Gastrocnemius medialis (tissue), 4 donors: Measurements from ENCODE around the gene IGSF8. TPM values are rescaled to one million over a fixed set of nuclear protein-coding genes. Genes with fewer than 3 reads are reported as not detected.
A peak's percentile ranks its signal among the peaks of the same experiment; 100 is the strongest.

Experiments
- ATAC-seq, 2 donors: fragments of 150-250 bp; one replicate each; pipeline ENCODE4 v1.9.1; 2016
- DNase-seq, 2 donors: peaks; one replicate each; pipeline ENCODE4 v3.0.0-alpha.2; 2019
- H3K27ac ChIP-seq, 4 donors: fragments of 200-600 bp; sonication (generic); 1 replicate in 1 of 4; 2 replicates in 3 of 4; pipeline ENCODE4 v1.5.1; 2016 to 2018; ENCODE audit warnings: mild to moderate bottlenecking in 2 of 4, moderate library complexity in 1 of 4
- H3K27me3 ChIP-seq, 3 donors: fragments of 200-600 bp; sonication (generic) in 2 of 3; 1 replicate in 1 of 3; 2 replicates in 2 of 3; pipeline versions ENCODE4 v1.5.1 to v1.6.0; 2016 to 2019; ENCODE audit warnings: mild to moderate bottlenecking in 1 of 3, moderate library complexity in 1 of 3
- H3K36me3 ChIP-seq, 2 donors: fragments of 200-600 bp; sonication (generic) in 1 of 2; one replicate each; pipeline ENCODE4 v1.5.1; 2017 to 2018
- H3K4me1 ChIP-seq, 2 donors: fragments of 200-600 bp; sonication (generic) in 1 of 2; one replicate each; pipeline ENCODE4 v1.5.1; 2016 to 2017; ENCODE audit warnings: mild to moderate bottlenecking in 2 of 2
- H3K4me3 ChIP-seq, 4 donors: fragments of 200-600 bp; sonication (generic) in 3 of 4; 1 replicate in 1 of 4; 2 replicates in 3 of 4; pipeline ENCODE4 v1.5.1; 2016 to 2019; ENCODE audit warnings: mild to moderate bottlenecking in 2 of 4
- H3K9me3 ChIP-seq, 3 donors: fragments of 200-600 bp; sonication (generic) in 2 of 3; 1 replicate in 1 of 3; 2 replicates in 2 of 3; pipeline ENCODE4 v1.5.1; 2016 to 2019
- CTCF ChIP-seq, 5 experiments: fragments of 450-650 bp in 3 of 5; fragments of 200-600 bp in 2 of 5; sonication (generic) in 2 of 5; IDR thresholded peaks in 4 of 5; conservative IDR thresholded peaks in 1 of 5; 1 replicate in 4 of 5; 2 replicates in 1 of 5; pipeline ENCODE4 v1.5.1; 2016 to 2019; ENCODE audit warnings: antibody characterized with exemption in 5 of 5, mild to moderate bottlenecking in 3 of 5, moderate library complexity in 3 of 5
- POLR2A ChIP-seq, 2 donors: fragments of 450-650 bp; IDR thresholded peaks; one replicate each; pipeline ENCODE4 v1.6.1; 2017; ENCODE audit warnings: antibody characterized with exemption in 2 of 2, mild to moderate bottlenecking in 2 of 2, moderate library complexity in 2 of 2
- in situ Hi-C, 4 donors: fragments of 200-750 bp; cut with MboI; loops; one replicate each; pipeline versions ENCODE4 v1.15.0 to v1.8.0; 2017; ENCODE audit warnings: low sequenced_read_pairs in 4 of 4
- intact Hi-C: fragments of 100-400 bp; cut with DNase I; formaldehyde crosslinking; loops from one replicate; pipeline ENCODE4 v1.15.1; 2023; ENCODE audit warnings: low total_unique reads
- total RNA-seq, 4 donors: library from RNA; depleted of rRNA; stranded (reverse); fragments of >200 nt; gene quantifications; one replicate each; pipeline versions ENCODE4 v1.1.0 to v1.2.3, GENCODE V29; 2016

The IGSF8 gene
- total RNA-seq, 4 donors from 2014 or later, result 3.4 to 12.8 (median 8.7) TPM

GRCh38 chr1:160086456-160086892 lies 11.9 kb downstream of the IGSF8 start:
- intact Hi-C loops, result loop anchor here (5.0 to 10.0 kb wide), 2 partner anchors 206 to 288 kb away; no protein-coding TSS in a partner anchor
- no peak overlapping the region for H3K4me3 ChIP-seq
- peaks cover 0 to 9% (median 3%) of the 10 kb centered on the region in 3 donors for H3K27me3 ChIP-seq
- DNase-seq (no peak), ATAC-seq (peak in 1 of 2 donors; percentile 53)
- no peaks in the 10 kb centered on the region for H3K9me3 ChIP-seq
- H3K36me3 ChIP-seq, result no peaks in the 10 kb centered on the region
- in situ Hi-C loops, result loop anchor here in 3 of 4 donors (10.0 to 25.0 kb wide), 3 partner anchors 52 to 276 kb away; partner anchors contain the start of genes NHLH1 (in 2 of the 3), PEX19 (in 1 of the 3) and PIGM (in 1 of the 3)
- H3K27ac ChIP-seq, result peak overlapping the region; percentile 14 to 51 (median 36)
- peaks cover 0 to 6% of the 10 kb centered on the region in 2 donors for H3K4me1 ChIP-seq
- TF ChIP-seq CTCF (IDR thresholded peaks at IDR 0.05 in 4 of 5, conservative IDR thresholded peaks at IDR 0.05 in 1 of 5) (no peak), POLR2A (IDR thresholded peaks at IDR 0.05) (no peak)

- no peak for TF ChIP-seq POLR2A (IDR thresholded peaks at IDR 0.05)
- peak; percentile 75 to 89 (median 88) for TF ChIP-seq CTCF (IDR thresholded peaks at IDR 0.05 in 4 of 5, conservative IDR thresholded peaks at IDR 0.05 in 1 of 5)
- H3K36me3 ChIP-seq, result no peaks in the 10 kb centered on the region
- intact Hi-C loops (loop anchor here (5.0 to 10.0 kb wide), 2 partner anchors 206 to 289 kb away; no protein-coding TSS in a partner anchor), in situ Hi-C loops (loop anchor here in 3 of 4 donors (10.0 to 25.0 kb wide), 3 partner anchors 51 to 276 kb away; partner anchors contain the start of genes NHLH1 (in 2 of the 3), PEX19 (in 1 of the 3) and PIGM (in 1 of the 3))
- DNase-seq (peak; percentile 53 to 79), ATAC-seq (peak; percentile 69 to 89)
- peaks cover 0 to 12% (median 3%) of the 10 kb centered on the region in 3 donors for H3K27me3 ChIP-seq
- peak overlapping the region; percentile 14 to 51 (median 36) for H3K27ac ChIP-seq
- H3K4me3 ChIP-seq, result no peak overlapping the region
- H3K9me3 ChIP-seq, result no peaks in the 10 kb centered on the region
- H3K4me1 ChIP-seq, result peaks cover 0 to 6% of the 10 kb centered on the region in 2 donors
Observed at GRCh38 chr1:160085686-160086455, 12.5 kb downstream of the IGSF8 start.

- Histone ChIP-seq H3K4me3 (no peak overlapping the region), H3K9me3 (no peaks in the 10 kb centered on the region), H3K27ac (no peak overlapping the region), H3K4me1 (peaks cover 0 to 6% of the 10 kb centered on the region in 2 donors), H3K36me3 (no peaks in the 10 kb centered on the region), H3K27me3 (peaks cover 0 to 12% (median 3%) of the 10 kb centered on the region in 3 donors)
- TF ChIP-seq CTCF (IDR thresholded peaks at IDR 0.05 in 4 of 5, conservative IDR thresholded peaks at IDR 0.05 in 1 of 5), result no peak
- no peak for TF ChIP-seq POLR2A (IDR thresholded peaks at IDR 0.05)
- no peak for DNase-seq
- ATAC-seq, result no peak
- intact Hi-C loops, result loop anchor here (5.0 to 10.0 kb wide), 2 partner anchors 207 to 290 kb away; no protein-coding TSS in a partner anchor
- in situ Hi-C loops, result loop anchor here in 3 of 4 donors (10.0 to 25.0 kb wide), 3 partner anchors 50 to 277 kb away; partner anchors contain the start of genes NHLH1 (in 2 of the 3), PEX19 (in 1 of the 3) and PIGM (in 1 of the 3)
Observed at GRCh38 chr1:160084771-160085321, 13.6 kb downstream of the IGSF8 start.

- H3K4me1 ChIP-seq, result peaks cover 0 to 8% of the 10 kb centered on the region in 2 donors
- no peak overlapping the region for H3K27ac ChIP-seq
- DNase-seq (no peak), ATAC-seq (no peak)
- H3K4me3 ChIP-seq, result peak overlapping the region in 2 of 4 donors; percentile 17 to 21
- intact Hi-C loops (loop anchor here (10.0 kb wide), 1 partner anchor 291 kb away; no protein-coding TSS in a partner anchor), in situ Hi-C loops (loop anchor here in 3 of 4 donors (10.0 to 25.0 kb wide), 3 partner anchors 49 to 278 kb away; partner anchors contain the start of genes NHLH1 (in 2 of the 3), PEX19 (in 1 of the 3) and PIGM (in 1 of the 3))
- TF ChIP-seq CTCF (IDR thresholded peaks at IDR 0.05 in 4 of 5, conservative IDR thresholded peaks at IDR 0.05 in 1 of 5) (peak in 4 of 5 experiments; percentile 23 to 56 (median 42)), POLR2A (IDR thresholded peaks at IDR 0.05) (no peak)
- no peaks in the 10 kb centered on the region for H3K9me3 ChIP-seq
- H3K27me3 ChIP-seq, result peaks cover 0 to 12% (median 3%) of the 10 kb centered on the region in 3 donors
- H3K36me3 ChIP-seq, result no peaks in the 10 kb centered on the region
Observed at GRCh38 chr1:160083968-160084770, 14.2 kb downstream of the IGSF8 start.
